ENCODE results near the gene RAB29. TPM values are rescaled to one million over a fixed set of nuclear protein-coding genes. Genes with fewer than 3 reads are reported as not detected.

RAB29 gene
- total RNA-seq, 1 experiment from 2014 or later = 20.9 TPM

GRCh38 chr1:205804605-205805004 lies 29.3 kb upstream of the RAB29 start:
- H3K27me3 ChIP-seq = no peaks in the 10 kb centered on the region
- H3K36me3 ChIP-seq = peaks cover 19% of the 10 kb centered on the region
- no peaks in the 10 kb centered on the region for H3K4me1 ChIP-seq
- no peaks in the 10 kb centered on the region for H3K9me3 ChIP-seq (replicated peaks)
- no peak overlapping the region for H3K27ac ChIP-seq
- DNase-seq = no peak
- no peak overlapping the region for H3K4me3 ChIP-seq

GRCh38 chr1:205803986-205804385 lies 28.7 kb upstream of the RAB29 start:
- no peaks in the 10 kb centered on the region for H3K27me3 ChIP-seq
- H3K4me3 ChIP-seq = no peak overlapping the region
- no peak overlapping the region for H3K27ac ChIP-seq

GRCh38 chr1:205802060-205802459 lies 26.8 kb upstream of the RAB29 start:
- Histone ChIP-seq H3K36me3 (peaks cover 34% of the 10 kb centered on the region), H3K27me3 (no peaks in the 10 kb centered on the region), H3K4me3 (no peak overlapping the region), H3K27ac (no peak overlapping the region), H3K4me1 (no peaks in the 10 kb centered on the region), H3K9me3 (replicated peaks) (no peaks in the 10 kb centered on the region)
- no peak for DNase-seq

More at GRCh38 chr1:205803986-205804385, 28.7 kb upstream of the RAB29 start:
- Histone ChIP-seq H3K4me1 (no peaks in the 10 kb centered on the region), H3K36me3 (peaks cover 19% of the 10 kb centered on the region), H3K9me3 (replicated peaks) (no peaks in the 10 kb centered on the region)
- DNase-seq = no peak

GRCh38 chr1:205800981-205801703 lies 25.9 kb upstream of the RAB29 start:
- DNase-seq = no peak
- no peaks in the 10 kb centered on the region for H3K27me3 ChIP-seq
- no peak overlapping the region for H3K4me3 ChIP-seq
- H3K27ac ChIP-seq = no peak overlapping the region
- no peaks in the 10 kb centered on the region for H3K9me3 ChIP-seq (replicated peaks)
- H3K36me3 ChIP-seq = peaks cover 41% of the 10 kb centered on the region
- no peaks in the 10 kb centered on the region for H3K4me1 ChIP-seq

GRCh38 chr1:205800427-205800826 lies 25.1 kb upstream of the RAB29 start:
- H3K27me3 ChIP-seq = no peaks in the 10 kb centered on the region
- no peak overlapping the region for H3K4me3 ChIP-seq
- H3K27ac ChIP-seq = no peak overlapping the region
- H3K36me3 ChIP-seq = peaks cover 41% of the 10 kb centered on the region
- DNase-seq = no peak
- H3K4me1 ChIP-seq = no peaks in the 10 kb centered on the region
- H3K9me3 ChIP-seq (replicated peaks) = no peaks in the 10 kb centered on the region

GRCh38 chr1:205798577-205798976 lies 23.3 kb upstream of the RAB29 start:
- Histone ChIP-seq H3K36me3 (peaks cover 46% of the 10 kb centered on the region), H3K27ac (no peak overlapping the region), H3K4me1 (peaks cover 3% of the 10 kb centered on the region), H3K9me3 (replicated peaks) (no peaks in the 10 kb centered on the region), H3K4me3 (no peak overlapping the region), H3K27me3 (no peaks in the 10 kb centered on the region)
- DNase-seq = no peak

- no peak overlapping the region for H3K27ac ChIP-seq
- peaks cover 17% of the 10 kb centered on the region for H3K4me1 ChIP-seq
- no peaks in the 10 kb centered on the region for H3K9me3 ChIP-seq (replicated peaks)
- H3K27me3 ChIP-seq = no peaks in the 10 kb centered on the region
- peaks cover 46% of the 10 kb centered on the region for H3K36me3 ChIP-seq
- no peak for DNase-seq
- no peak overlapping the region for H3K4me3 ChIP-seq
Observed at GRCh38 chr1:205797168-205797567, 21.9 kb upstream of the RAB29 start.

GRCh38 chr1:205794011-205794730 lies 18.9 kb upstream of the RAB29 start:
- DNase-seq = no peak

GRCh38 chr1:205792961-205793673 lies 17.8 kb upstream of the RAB29 start:
- Histone ChIP-seq H3K4me3 (no peak overlapping the region), H3K36me3 (peaks cover 31% of the 10 kb centered on the region), H3K4me1 (peaks cover 22% of the 10 kb centered on the region), H3K9me3 (replicated peaks) (no peaks in the 10 kb centered on the region), H3K27me3 (no peaks in the 10 kb centered on the region), H3K27ac (peak overlapping the region; percentile 59)
- peak; percentile 92 to 95 for DNase-seq

More at GRCh38 chr1:205794011-205794730, 18.9 kb upstream of the RAB29 start:
- Histone ChIP-seq H3K9me3 (replicated peaks) (no peaks in the 10 kb centered on the region), H3K27me3 (no peaks in the 10 kb centered on the region), H3K27ac (no peak overlapping the region), H3K4me1 (peaks cover 22% of the 10 kb centered on the region), H3K4me3 (no peak overlapping the region), H3K36me3 (peaks cover 42% of the 10 kb centered on the region)

- DNase-seq = no peak
- Histone ChIP-seq H3K9me3 (replicated peaks) (no peaks in the 10 kb centered on the region), H3K4me1 (peaks cover 22% of the 10 kb centered on the region), H3K27me3 (no peaks in the 10 kb centered on the region), H3K4me3 (no peak overlapping the region), H3K36me3 (peaks cover 25% of the 10 kb centered on the region), H3K27ac (peak overlapping the region; percentile 59)
Observed at GRCh38 chr1:205792481-205792881, 17.2 kb upstream of the RAB29 start.

GRCh38 chr1:205791568-205792180 lies 16.4 kb upstream of the RAB29 start:
- H3K36me3 ChIP-seq = peaks cover 17% of the 10 kb centered on the region

GRCh38 chr1:205787287-205787916 lies 12.1 kb upstream of the RAB29 start:
- DNase-seq = no peak
- H3K36me3 ChIP-seq = peaks cover 4% of the 10 kb centered on the region

More at GRCh38 chr1:205791568-205792180, 16.4 kb upstream of the RAB29 start:
- H3K4me3 ChIP-seq = no peak overlapping the region
- H3K27me3 ChIP-seq = no peaks in the 10 kb centered on the region
- H3K9me3 ChIP-seq (replicated peaks) = no peaks in the 10 kb centered on the region
- DNase-seq = peak; percentile 47 to 76
- no peak overlapping the region for H3K27ac ChIP-seq
- peaks cover 22% of the 10 kb centered on the region for H3K4me1 ChIP-seq

GRCh38 chr1:205786601-205787000 lies 11.3 kb upstream of the RAB29 start:
- no peak for DNase-seq
- Histone ChIP-seq H3K36me3 (no peaks in the 10 kb centered on the region), H3K27ac (no peak overlapping the region), H3K4me1 (no peaks in the 10 kb centered on the region), H3K27me3 (no peaks in the 10 kb centered on the region), H3K4me3 (no peak overlapping the region), H3K9me3 (replicated peaks) (no peaks in the 10 kb centered on the region)

More at GRCh38 chr1:205787287-205787916, 12.1 kb upstream of the RAB29 start:
- Histone ChIP-seq H3K9me3 (replicated peaks) (no peaks in the 10 kb centered on the region), H3K4me1 (peaks cover 7% of the 10 kb centered on the region), H3K4me3 (no peak overlapping the region), H3K27me3 (no peaks in the 10 kb centered on the region), H3K27ac (no peak overlapping the region)

- Histone ChIP-seq H3K4me1 (no peaks in the 10 kb centered on the region), H3K27ac (no peak overlapping the region)
- DNase-seq = no peak
Observed at GRCh38 chr1:205785446-205785845, 10.2 kb upstream of the RAB29 start.

More at GRCh38 chr1:205785446-205785845, 10.2 kb upstream of the RAB29 start:
- Histone ChIP-seq H3K9me3 (replicated peaks) (no peaks in the 10 kb centered on the region), H3K4me3 (no peak overlapping the region), H3K36me3 (no peaks in the 10 kb centered on the region), H3K27me3 (no peaks in the 10 kb centered on the region)
